ENCODE data around the gene SMLR1.

The SMLR1 gene

DNA sequence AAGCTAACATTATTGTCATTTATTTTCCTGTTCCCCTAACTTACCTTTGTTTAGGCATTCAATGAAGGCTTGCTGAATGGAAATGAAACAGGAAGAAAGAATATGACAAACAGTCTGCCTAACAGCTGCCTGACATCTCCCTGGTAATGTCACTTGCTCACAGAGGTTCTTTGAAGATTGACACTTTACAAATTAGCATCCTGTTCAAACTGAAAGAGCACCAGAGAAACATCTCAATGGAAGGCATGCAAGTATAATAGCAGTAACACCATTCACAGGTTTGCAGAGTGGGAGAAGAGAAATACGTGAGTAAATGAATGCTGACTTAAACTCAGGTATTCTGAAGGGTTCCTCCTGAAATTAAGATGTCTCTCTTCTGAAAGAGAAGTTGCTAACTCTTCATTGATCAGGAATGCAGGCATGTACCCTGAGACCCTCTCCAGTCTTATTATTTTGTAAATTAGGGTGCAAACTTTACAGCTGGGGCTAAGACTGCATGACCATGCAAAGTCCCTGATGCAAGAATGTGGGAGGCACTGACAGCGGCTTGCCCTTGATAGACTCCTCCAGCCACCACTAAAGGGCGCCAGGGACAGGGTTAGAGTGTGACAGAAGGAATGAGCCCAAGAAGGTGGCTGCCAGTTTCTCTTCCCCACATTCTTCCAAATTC is 1.3 kb upstream of the SMLR1 start:
- DNase-seq = no peak

DNA sequence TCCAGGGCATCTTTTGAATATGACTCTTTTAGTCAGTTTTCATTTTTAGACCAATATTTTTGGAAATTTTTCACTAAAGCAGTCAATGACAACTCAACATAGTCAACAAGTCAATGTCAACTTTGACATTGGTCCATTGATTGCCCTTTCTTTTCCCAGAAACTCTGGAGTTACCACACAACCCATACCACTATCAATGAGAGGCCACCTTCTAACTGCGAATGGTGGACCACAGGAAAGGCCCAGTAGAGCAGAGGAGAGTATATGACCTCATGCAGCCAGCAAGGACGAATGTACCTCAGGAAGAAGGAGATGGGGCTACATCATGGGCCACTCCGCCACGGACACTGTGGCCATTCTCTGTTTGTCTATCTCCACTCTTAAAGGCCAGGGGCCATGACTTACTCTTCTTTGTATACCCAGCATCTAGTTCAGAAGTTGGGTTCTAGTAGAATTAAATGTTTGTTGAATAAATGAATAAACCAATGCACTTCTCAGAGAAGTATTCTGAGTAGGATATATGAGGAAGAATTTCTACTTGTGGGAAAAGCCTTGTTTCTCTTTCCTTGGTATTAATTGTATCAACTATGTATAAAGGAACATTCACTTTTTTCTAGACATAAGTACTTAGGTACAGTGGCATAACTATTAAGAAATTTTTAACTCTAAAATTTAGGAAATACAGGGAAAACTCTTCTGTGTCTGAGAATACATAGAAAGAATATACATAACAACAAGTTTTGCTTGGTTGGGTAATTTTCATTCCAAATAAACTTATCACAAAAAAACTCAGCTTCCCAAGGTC is 562 bp upstream of the SMLR1 start:
- no peak for DNase-seq

DNA sequence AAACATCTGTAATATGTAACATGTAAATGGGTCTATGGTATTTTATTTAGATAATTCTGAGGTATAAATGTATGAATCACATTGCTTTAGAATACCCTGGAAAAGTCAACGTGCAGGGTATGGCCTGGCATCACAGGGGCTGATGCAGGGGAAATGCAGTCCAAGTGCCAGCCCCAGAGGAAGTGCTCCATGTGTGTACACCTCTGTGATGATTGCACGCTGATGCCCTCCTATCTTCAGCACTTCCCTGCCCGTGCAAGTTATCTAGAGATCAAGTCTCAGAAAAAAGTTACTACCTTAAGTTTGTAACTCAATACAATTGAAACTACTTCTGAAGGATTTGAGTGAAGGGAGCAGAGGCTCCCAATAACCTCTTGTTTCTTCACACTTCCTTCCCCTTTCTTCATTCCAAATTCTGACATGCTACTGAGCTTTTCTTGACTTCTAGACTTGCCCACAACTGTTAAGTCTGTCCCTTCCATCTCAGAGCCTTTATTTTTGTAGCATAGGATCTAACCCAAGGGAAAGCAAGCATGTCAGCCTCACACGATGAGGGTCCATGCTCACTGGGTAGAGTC is 2.2 kb downstream of the SMLR1 start:
- DNase-seq = no peak

DNA sequence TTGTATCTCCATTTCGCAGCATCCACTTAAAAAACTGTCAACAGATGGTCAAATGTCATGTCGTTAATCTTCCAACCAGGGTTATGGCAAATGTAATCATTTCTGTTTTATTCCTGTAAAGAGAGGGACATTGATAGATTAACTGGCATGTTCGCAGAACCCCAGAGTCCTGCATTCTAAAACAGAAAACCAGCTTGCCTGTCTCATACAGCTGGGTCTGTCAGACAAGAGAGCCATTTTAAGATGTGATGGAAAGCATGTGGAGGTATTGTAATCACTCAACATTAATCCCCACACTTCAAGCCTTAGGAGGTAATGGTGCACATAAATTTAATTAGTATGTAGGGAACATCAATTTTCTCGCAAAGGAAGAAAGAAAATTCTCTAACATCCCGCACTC is 4.4 kb downstream of the SMLR1 start:
- DNase-seq = no peak

DNA sequence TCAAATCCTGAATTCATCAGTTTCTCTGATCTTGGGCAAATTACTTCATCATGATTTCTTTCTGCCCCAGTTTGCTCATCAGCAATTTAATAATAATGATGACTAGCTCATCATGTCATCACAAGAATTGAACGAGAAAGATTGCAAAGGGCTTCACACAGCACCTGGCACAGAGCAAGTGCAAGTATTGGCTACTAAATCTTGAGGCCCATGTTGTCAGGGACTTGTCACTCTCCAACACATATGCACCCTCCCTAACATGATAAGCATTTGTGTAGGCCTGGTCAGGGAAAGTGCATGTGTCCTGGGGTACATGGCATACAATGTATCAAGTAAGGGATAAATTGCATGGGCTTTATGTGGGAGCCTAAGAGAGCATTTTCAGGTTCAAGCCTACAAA is 6.4 kb downstream of the SMLR1 start:
- no peak for DNase-seq

DNA sequence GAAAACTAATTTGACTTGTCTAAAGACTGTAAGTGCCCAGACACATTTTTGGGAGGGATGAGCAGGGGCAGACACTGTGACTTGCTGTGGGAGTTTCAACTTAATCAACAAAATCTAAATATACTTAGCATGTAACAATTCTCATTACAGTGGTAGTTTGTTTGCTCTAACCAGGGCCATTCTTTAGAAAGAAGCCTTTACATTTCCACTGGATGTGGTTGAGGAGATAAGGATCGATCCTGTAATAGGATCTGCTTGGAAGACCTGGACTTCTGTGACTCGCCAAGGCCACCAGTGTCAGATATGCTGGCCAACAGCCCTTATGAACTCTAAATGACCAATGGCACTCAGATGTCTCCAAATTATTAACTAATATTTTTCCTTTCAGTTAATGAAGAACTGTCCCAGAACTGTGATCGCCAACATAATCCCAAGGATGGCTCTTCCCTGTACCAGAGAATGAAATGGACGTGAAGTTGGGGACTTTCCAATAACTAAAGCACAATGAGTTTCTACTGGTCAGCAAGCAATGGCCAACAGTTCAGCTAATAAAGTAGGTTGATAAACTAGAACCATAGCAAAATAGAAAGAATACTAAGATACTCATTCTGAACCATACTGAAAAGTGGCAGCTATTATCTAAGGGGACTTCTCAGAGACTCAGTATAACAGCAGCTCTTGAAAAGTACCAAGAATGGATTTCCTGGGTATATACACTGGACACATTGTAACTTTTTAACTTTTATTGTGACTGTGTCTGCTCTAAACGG is 7.5 kb downstream of the SMLR1 start:
- no peak for DNase-seq

DNA sequence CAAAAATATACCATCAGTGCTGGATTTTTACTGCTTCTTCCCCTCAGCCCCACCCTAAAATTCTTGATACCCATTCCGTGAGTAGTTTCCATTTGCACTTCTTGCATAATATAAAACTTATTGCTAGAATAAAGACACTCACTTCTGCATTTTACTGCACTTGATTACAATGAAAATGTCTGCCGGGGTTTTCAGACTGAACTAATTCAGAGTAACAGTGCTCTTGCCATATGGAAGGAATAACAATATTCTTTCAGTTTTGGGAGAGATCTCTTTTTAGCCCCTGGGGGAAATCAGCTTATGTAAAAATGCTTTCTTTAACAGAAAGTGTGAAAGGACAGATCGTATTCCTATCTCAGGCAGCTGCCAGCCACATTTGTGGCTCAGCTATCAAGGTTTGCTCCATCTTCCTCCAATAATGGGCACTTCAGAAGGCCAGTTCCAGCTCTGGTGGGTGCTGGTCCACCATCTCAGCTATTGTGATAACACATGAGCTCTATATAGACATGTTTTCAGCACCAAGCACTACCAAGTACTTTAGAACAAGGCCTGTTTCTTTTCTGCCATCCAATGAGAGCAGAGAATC is 8.9 kb downstream of the SMLR1 start:
- no peak for DNase-seq

DNA sequence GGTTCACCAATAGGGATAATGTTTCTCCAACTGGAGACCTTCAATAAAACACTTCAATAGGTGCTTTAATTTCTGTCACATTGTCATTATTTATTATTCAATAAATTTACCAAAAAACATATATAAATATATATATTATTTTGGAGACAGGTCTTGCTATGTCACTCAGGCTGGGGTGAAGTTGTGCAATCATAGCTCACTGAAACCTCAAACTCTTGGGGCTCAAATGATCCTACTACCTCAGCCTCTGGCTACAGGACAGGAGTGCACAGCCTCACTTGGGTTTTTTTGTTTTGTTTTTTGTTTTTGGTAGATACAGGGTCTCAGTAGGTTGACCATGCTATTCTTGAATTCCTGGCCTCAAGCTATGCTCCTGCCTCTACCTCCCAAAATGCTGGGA is 9.9 kb downstream of the SMLR1 start:
- DNase-seq = no peak

DNA sequence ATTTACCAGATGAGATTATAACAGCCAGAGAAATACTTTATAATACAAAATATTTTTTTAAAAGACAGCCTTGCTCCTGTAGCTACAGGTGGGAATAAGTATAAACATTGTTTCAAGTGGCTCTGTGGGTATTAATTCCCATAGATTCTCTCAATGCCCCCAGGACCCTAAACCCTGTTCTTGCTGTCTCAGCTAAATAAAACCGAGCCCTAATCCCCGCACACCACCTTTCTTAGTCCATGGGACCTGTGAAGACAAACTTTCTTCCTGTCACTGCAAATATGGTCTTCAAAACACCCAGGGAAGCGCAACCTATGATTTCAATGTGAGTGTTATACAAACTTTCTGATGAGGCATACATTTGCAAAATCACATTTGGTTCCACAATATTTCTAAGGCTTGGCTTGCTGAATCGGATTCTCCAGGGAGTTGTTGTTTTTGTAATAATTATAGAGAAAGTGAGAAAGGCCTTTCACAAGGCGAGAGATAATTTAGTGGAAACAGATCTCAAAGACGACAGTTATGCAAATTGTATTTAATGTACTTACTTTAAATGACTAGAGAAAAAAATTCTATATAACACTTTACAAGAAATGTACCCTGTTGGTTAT is 11.1 kb downstream of the SMLR1 start:
- no peak for DNase-seq

DNA sequence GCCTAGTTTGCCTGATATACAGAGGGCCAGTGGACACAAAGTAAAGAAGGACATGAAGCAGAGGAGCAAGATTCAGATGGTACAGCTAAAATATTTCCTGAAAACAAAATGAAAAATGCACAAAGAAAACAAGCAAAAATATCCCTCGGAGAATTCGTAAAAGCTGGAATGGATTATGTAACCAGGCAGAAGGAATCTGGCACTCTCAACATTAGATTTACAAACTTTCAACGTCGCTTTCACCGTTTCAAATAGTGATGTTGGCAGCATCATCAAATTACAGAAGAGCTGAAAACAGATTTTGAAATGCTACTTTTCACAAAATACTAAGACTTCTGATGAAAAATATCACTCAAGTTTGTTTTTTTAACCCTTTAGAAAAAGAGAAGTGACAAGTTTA is 11.7 kb downstream of the SMLR1 start:
- peak; percentile 17 for DNase-seq

DNA sequence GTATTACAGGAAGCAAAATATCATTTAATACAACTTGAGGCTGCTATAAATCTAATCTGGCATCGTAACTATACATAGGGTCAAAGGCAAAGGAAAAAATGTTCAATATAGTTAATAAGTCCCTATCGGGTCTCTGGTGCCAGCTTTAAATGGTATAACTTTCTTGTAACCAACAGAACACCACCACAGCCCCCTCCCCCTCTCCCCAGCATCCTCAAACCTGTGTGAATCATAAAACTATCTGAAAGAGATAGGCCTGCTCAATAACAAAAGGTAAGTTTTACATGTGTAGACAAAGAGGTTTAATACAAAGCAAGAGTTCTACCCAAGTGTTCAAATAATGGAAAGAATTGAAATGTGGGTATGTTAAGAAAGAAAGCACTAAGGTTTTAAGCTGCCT is 12.2 kb downstream of the SMLR1 start:
- no peak for DNase-seq

DNA sequence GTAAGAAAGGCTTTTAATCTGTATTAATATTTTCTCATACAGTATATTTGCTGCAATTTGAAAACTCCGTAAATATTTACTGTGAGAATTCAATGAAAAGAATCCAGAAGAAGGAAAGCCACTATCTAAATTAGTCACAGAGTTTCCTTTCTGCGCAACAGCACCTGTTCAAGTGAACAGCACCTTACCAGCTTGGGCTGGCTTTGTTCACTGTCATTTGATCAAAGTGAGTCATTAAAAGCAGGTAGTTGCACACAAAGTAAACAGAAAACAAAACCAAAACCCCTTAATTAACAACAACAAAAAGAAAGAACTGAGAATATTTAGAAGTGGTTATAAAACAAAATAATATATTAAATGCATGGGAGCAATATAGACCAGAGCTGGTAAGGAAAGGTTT is 12.8 kb downstream of the SMLR1 start:
- no peak for DNase-seq

DNA sequence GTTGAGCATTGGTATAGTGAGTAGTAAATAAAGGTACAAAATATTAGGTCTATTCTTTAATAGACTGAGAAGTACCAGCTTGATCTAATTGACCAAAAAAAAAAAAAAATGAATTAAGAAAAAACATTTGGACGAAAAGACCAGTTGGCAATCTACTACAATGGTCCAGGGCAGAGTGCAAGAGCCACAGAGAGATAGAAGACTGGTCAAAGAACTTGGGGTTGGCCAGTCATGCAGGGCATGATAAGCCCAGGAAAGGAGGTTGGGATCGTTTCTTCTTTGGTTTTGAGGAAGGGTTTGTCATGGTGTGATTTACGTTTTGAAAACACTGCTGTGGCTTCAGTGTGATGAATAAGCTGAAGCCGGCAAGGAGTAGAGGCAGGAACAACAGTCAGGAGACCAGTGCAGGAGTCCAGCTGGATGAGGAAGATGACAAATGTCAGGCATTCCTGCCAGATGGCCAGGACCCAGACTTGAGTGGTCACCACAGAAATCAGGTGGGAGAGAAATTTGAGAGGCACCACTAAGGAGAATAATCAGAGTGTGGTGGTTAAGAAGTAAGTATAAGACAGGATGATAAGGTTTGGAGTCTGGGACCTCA is 14.0 kb downstream of the SMLR1 start:
- DNase-seq = no peak

DNA sequence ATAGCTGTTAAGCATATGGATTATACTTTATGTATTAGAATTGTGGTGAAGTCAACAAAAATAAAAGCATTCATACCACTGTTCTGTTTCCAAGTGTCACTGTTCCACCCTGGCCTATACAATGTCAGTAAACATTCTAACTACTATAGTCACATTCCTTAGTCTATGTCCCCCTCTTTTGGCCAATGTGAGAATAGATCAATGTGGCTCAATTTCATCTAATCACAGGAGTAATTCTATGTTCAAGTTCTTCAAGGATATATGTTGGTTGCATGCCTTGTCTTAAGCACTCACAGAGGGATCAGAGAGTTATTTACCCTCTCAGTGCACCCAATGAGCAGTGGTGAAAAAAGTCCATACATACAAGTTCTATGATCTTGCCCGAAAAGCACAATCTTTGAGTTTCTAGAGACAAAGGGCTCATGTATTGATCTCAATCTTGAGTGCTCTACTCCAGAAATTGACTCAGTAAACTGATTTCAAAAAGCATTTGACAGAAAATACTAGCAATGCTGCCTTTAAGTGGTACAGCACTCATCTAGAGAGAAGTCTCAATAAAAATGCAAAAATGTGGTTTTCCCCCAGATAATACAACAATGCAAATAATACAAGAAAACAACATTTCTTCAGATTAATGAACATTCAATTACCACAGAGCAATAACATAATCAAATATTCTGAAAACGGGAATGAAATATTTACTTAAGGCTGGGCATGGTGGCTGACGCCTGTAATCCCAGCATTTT is 16.5 kb downstream of the SMLR1 start:
- peak; percentile 77 for DNase-seq

DNA sequence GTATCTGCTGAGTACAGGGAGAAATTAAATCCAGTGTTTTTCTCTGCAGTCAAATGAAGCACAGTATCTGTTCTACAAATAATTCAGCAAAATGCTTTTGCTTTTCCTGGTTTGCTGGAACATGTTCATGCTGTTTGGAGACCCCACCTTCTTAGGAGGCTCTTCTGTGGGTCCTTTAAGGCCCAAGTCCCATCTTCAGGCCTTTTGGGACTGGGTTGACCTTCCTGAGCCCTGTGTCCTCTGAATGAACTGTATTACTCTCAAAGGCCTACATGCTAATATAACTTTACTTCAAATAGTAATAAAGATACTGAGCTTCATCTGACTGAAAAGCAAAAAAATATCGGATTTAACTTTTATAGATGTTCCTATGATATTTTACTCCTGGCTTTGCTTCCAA is 19.3 kb downstream of the SMLR1 start:
- DNase-seq = no peak

DNA sequence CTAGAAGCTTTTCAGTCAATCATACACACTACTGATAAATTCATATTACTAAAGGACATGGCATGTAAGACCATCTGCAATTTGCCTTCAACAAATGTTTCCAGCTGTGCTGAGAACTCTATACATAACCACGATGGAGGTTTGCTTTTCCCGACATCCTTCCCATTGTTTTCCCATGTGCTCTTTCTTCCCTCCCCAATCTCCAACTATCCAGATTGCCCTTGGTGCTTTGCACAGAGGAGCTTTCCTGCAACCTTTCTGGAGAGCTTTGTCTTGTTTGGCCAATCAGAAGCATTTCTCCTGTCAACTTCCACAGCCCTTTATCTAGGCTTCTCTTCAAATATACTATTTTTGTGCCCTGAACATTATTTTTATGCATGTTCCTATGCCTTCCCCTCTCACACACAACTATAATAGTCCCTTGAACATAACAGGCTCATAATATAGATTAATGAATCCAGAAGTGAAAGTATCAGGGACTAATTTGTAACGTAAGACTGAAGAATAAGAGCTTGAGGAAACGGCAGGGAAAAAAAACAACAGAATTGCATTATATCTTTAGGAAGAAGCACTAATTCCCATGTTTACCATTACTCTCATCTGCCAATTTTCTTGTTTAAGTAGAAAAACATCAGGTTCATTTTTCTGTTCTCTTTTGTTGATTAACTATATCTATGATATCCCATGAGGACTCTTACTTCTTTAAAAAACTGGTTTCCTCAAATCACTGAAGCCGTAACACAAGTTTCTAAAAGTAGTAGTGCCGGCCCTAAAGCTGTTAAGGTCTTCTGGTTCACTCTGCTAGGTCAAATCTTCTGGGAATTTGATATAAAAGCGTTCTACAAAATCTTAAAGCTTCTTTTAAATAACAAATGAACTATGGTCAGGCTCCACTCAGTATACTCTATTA is 20.1 kb downstream of the SMLR1 start:
- DNase-seq = no peak

DNA sequence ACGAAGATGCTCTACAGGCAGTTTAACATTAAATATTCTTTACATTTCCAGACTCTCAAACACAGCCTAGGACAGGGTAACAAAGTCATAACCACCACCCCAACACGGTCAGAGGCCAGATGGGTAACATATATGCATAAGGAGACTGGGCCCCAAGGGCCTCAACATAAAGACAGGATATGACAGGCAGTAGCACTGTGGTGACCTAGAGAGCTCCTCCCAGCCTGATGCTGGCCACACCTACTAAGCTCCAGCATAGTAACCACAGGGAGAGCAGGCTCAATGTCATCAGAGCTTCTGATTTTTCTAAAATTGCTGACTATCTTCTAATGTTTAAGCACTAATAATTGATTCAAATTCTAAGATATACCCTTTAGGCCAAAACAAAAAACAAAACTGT is 21.7 kb downstream of the SMLR1 start:
- no peak for DNase-seq

DNA sequence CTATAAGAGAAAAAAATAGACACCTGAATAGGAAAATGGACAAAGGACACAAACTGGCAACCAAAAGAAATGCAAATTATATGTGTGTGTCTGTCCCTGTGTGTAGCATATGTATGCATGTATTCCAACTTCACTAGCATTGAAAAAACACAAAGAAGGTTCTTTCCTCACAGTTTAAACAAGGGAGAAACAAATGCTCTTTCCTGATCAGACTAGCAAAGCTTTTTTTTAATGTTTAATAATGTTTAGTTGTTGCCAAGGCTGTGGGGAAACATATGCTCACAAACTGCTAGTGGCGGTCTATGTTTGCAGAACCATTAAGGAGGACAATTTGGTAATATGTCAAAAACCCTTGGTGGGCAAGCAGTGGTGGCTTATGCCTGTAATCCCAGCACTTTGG is 22.4 kb downstream of the SMLR1 start:
- no peak for DNase-seq

DNA sequence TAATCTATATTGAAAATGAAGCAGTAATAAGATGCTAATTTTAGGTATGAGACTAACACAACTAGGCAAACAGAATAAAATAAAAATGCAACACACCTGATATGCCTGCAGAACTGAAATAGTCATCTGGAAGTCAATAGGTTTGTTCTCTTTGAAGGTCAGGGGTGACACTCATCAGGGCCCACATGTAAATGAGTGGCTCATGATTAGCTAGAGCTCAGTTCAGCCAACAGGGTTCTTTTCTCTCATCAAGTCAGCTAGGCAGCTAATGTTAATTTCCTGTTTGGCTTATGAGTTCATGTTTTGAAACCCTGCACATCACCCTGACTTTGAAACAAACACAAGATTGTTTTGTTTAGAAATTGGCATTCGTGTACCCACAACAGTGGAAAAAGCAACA is 23.8 kb downstream of the SMLR1 start:
- no peak for DNase-seq

DNA sequence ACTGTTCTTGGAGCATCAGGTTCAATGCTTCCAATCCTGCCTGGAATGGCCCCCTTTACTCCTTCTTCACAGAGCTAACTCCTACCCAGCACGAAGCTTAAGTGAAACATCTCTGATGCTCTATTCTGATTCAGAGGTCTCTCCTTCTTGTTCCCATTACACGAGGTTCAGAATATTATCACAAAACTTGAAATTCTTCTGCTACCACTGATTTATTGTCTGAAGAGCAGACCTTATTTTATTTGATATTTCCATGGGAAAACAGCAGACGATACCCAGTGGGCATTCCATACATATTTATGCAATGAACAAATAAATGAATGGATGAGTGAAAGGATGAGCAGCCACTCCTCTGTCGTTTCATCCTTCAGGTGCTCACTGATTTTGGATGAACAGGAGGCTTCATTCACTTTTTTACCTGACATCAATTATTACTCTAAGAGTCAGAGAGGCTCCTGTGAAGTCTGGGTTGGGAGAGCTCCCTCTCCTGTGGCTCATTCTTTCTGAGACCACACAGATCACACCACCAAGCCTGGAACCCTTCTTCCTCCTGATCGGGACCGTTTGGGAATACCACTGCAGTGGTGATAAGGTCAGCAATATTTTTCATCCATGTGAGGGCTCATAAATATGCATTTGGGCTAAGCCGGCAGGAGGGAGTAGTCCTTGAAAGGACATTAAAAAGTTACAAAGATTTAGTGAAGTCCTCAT is 25.8 kb downstream of the SMLR1 start:
- no peak for DNase-seq
